CD8-positive, alpha-beta memory T cell (primary cell): ENCODE data around the gene C15orf62. TPM values are rescaled to one million over a fixed set of nuclear protein-coding genes. Genes with fewer than 3 reads are reported as not detected.

Experiments
- CTCF ChIA-PET: fragments of 350-600 bp; sonication (Branson Sonifier 250); formaldehyde crosslinking; loops from one replicate; lab custom pipeline; 2021; ENCODE audit warnings: antibody characterized with exemption; lab: Charles Lee
- POLR2A ChIA-PET: fragments of 350-600 bp; sonication (Branson Sonifier 250); formaldehyde crosslinking; loops from one replicate; lab custom pipeline; 2021; ENCODE audit warnings: antibody characterized with exemption; lab: Charles Lee
- DNase-seq, 5 donors: peaks; one replicate each; pipeline versions ENCODE4 v3.0.0 to v3.0.0-alpha.2; 2020 to 2022; ENCODE audit warnings: mixed read lengths in 1 of 5
- H3K27ac ChIP-seq: one replicate; pipeline ENCODE4 v1.7.0; 2013; ENCODE audit warnings: low read depth, mild to moderate bottlenecking, low read length, moderate library complexity
- H3K27me3 ChIP-seq: 2 replicates; pipeline ENCODE4 v1.7.0; 2013; ENCODE audit warnings: low read length, mild to moderate bottlenecking; ENCODE audit not compliant: insufficient read depth, poor library complexity, severe bottlenecking
- H3K36me3 ChIP-seq: 2 replicates; pipeline ENCODE4 v1.7.0; 2013; ENCODE audit warnings: mild to moderate bottlenecking, low read length, moderate library complexity; ENCODE audit not compliant: insufficient read depth
- H3K4me1 ChIP-seq: 2 replicates; pipeline ENCODE4 v1.7.0; 2013; ENCODE audit warnings: mild to moderate bottlenecking, low read length, moderate library complexity; ENCODE audit not compliant: insufficient read depth
- H3K4me3 ChIP-seq: 2 replicates; pipeline ENCODE4 v1.7.0; 2013; ENCODE audit warnings: mild to moderate bottlenecking, low read length
- H3K9me3 ChIP-seq: 2 replicates; pipeline ENCODE4 v1.7.0; 2013; ENCODE audit warnings: mild to moderate bottlenecking, low read length
- H3K27ac Mint-ChIP-seq, 8 donors: one replicate each; pipeline ENCODE4 v1.8.0; 2020 to 2021; ENCODE audit warnings: mixed read lengths in 8 of 8, mild to moderate bottlenecking in 6 of 8, inconsistent platforms in 3 of 8, moderate library complexity in 3 of 8
- H3K27me3 Mint-ChIP-seq, 2 donors: one replicate each; pipeline ENCODE4 v1.8.0; 2020 to 2021; ENCODE audit warnings: mixed read lengths in 2 of 2, mild to moderate bottlenecking in 1 of 2, moderate library complexity in 1 of 2
- H3K36me3 Mint-ChIP-seq, 3 donors: one replicate each; pipeline ENCODE4 v1.8.0; 2020 to 2021; ENCODE audit warnings: mixed read lengths in 3 of 3, inconsistent platforms in 1 of 3, mild to moderate bottlenecking in 1 of 3
- H3K4me1 Mint-ChIP-seq, 3 donors: one replicate each; pipeline ENCODE4 v1.8.0; 2020 to 2021; ENCODE audit warnings: mixed read lengths in 3 of 3, inconsistent platforms in 1 of 3, mild to moderate bottlenecking in 1 of 3
- H3K4me3 Mint-ChIP-seq, 7 donors: one replicate each; pipeline ENCODE4 v1.8.0; 2020 to 2021; ENCODE audit warnings: mixed read lengths in 7 of 7, mild to moderate bottlenecking in 6 of 7, moderate library complexity in 4 of 7, inconsistent platforms in 2 of 7
- H3K9me3 Mint-ChIP-seq, 5 donors: one replicate each; pipeline ENCODE4 v1.8.0; 2020 to 2022; ENCODE audit warnings: mixed read lengths in 5 of 5, mild to moderate bottlenecking in 3 of 5, moderate library complexity in 2 of 5, inconsistent platforms in 1 of 5
- polyA plus RNA-seq: library from polyadenylated mRNA; unstranded; fragments of 300-500 nt; fragmentation: Illumina TruSeq; gene quantifications from one replicate; pipeline ENCODE4 v1.2.3, GENCODE V29; 2021
- total RNA-seq, 2 experiments: library from RNA; stranded (reverse); gene quantifications; one replicate each; pipeline ENCODE4 v1.2.3, GENCODE V29; 2021

C15orf62 gene
- total and polyA plus RNA-seq, 3 experiments from 2014 or later = 0.44 to 0.79 (median 0.53) TPM

- Mint-ChIP-seq H3K9me3 (no peaks in the 10 kb centered on the region), H3K36me3 (peaks cover 0 to 73% (median 5%) of the 10 kb centered on the region in 3 donors), H3K27ac (peak overlapping the region in 1 of 8 donors; percentile 21), H3K4me3 (no peak overlapping the region), H3K27me3 (no peaks in the 10 kb centered on the region), H3K4me1 (no peaks in the 10 kb centered on the region)
- H3K9me3 ChIP-seq = no peaks in the 10 kb centered on the region
- peaks cover 36% of the 10 kb centered on the region for H3K36me3 ChIP-seq
- DNase-seq = no peak
- H3K27ac ChIP-seq = no peak overlapping the region
- ChIA-PET POLR2A (no interaction called here), CTCF (interaction anchor here (2.5 kb wide), 1 partner anchor 26 kb away, joined by 6 read pairs; the partner anchor contains the start of gene GCHFR)
- H3K4me1 ChIP-seq = no peaks in the 10 kb centered on the region
- no peaks in the 10 kb centered on the region for H3K27me3 ChIP-seq
- H3K4me3 ChIP-seq = no peak overlapping the region
These were observed 32.7 kb upstream of the C15orf62 start for GRCh38 chr15:40737048-40737447.

- H3K9me3 Mint-ChIP-seq = no peaks in the 10 kb centered on the region
- CTCF ChIA-PET = interaction anchor here (0.7 to 1.4 kb wide), 2 partner anchors 9 to 43 kb away, joined by 3 to 4 read pairs; no protein-coding TSS in a partner anchor
These were observed 30.7 kb upstream of the C15orf62 start for GRCh38 chr15:40739047-40739446.

GRCh38 chr15:40739854-40740253 lies 29.9 kb upstream of the C15orf62 start:
- Mint-ChIP-seq H3K27ac (peak overlapping the region in 5 of 8 donors; percentile 47 to 58 (median 51)), H3K4me1 (peaks cover 19 to 23% (median 22%) of the 10 kb centered on the region in 3 donors), H3K36me3 (peaks cover 0 to 76% (median 5%) of the 10 kb centered on the region in 3 donors), H3K4me3 (no peak overlapping the region), H3K27me3 (no peaks in the 10 kb centered on the region), H3K9me3 (no peaks in the 10 kb centered on the region)
- no peaks in the 10 kb centered on the region for H3K27me3 ChIP-seq
- H3K36me3 ChIP-seq = peaks cover 50% of the 10 kb centered on the region
- CTCF ChIA-PET = interaction anchor here (0.7 to 1.4 kb wide), 3 partner anchors 10 to 45 kb away, joined by 3 to 4 read pairs (median 4); no protein-coding TSS in a partner anchor
- peaks cover 19% of the 10 kb centered on the region for H3K4me1 ChIP-seq
- no peak for DNase-seq
- H3K9me3 ChIP-seq = no peaks in the 10 kb centered on the region
- POLR2A ChIA-PET = interaction anchor here (1.1 kb wide), 1 partner anchor 23 kb away, joined by 3 read pairs; no protein-coding TSS in a partner anchor
- no peak overlapping the region for H3K4me3 ChIP-seq
- no peak overlapping the region for H3K27ac ChIP-seq

More at GRCh38 chr15:40739047-40739446, 30.7 kb upstream of the C15orf62 start:
- H3K27ac Mint-ChIP-seq = peak overlapping the region in 6 of 8 donors; percentile 0 to 61 (median 46)
- no peak overlapping the region for H3K4me3 Mint-ChIP-seq
- no peak for DNase-seq
- H3K27me3 Mint-ChIP-seq = no peaks in the 10 kb centered on the region
- Histone ChIP-seq H3K4me3 (no peak overlapping the region), H3K36me3 (peaks cover 48% of the 10 kb centered on the region), H3K4me1 (peaks cover 12% of the 10 kb centered on the region), H3K27ac (no peak overlapping the region), H3K9me3 (no peaks in the 10 kb centered on the region), H3K27me3 (no peaks in the 10 kb centered on the region)
- H3K36me3 Mint-ChIP-seq = peaks cover 0 to 77% (median 6%) of the 10 kb centered on the region in 3 donors
- POLR2A ChIA-PET = interaction anchor here (0.6 to 1.1 kb wide), 2 partner anchors 24 to 26 kb away, joined by 3 read pairs; no protein-coding TSS in a partner anchor
- H3K4me1 Mint-ChIP-seq = peaks cover 13 to 17% (median 15%) of the 10 kb centered on the region in 3 donors

- H3K9me3 ChIP-seq = no peaks in the 10 kb centered on the region
- DNase-seq = no peak
- H3K36me3 ChIP-seq = peaks cover 31% of the 10 kb centered on the region
- Mint-ChIP-seq H3K36me3 (peaks cover 0 to 71% (median 11%) of the 10 kb centered on the region in 3 donors), H3K27me3 (no peaks in the 10 kb centered on the region), H3K27ac (peak overlapping the region; percentile 97 to 100 (median 99)), H3K9me3 (no peaks in the 10 kb centered on the region), H3K4me1 (peaks cover 23 to 31% (median 27%) of the 10 kb centered on the region in 3 donors), H3K4me3 (peak overlapping the region; percentile 25 to 89 (median 78))
- H3K4me1 ChIP-seq = peaks cover 19% of the 10 kb centered on the region
- ChIA-PET CTCF (interaction anchor here (0.6 to 2.6 kb wide), 6 partner anchors 12 to 757 kb away, joined by 3 to 6 read pairs (median 6); partner anchors contain the start of genes C15orf62 and GCHFR), POLR2A (interaction anchor here (0.5 to 1.1 kb wide), 2 partner anchors 13 to 20 kb away, joined by 3 to 4 read pairs; partner anchors contain the start of gene GCHFR)
- no peaks in the 10 kb centered on the region for H3K27me3 ChIP-seq
- H3K27ac ChIP-seq = peak overlapping the region; percentile 84
- H3K4me3 ChIP-seq = peak overlapping the region; percentile 19
These were observed 26.3 kb upstream of the C15orf62 start for GRCh38 chr15:40743485-40743901.

- H3K4me3 ChIP-seq = peak overlapping the region; percentile 19
- no peaks in the 10 kb centered on the region for H3K9me3 ChIP-seq
- no peaks in the 10 kb centered on the region for H3K27me3 ChIP-seq
- Mint-ChIP-seq H3K27ac (peak overlapping the region; percentile 97 to 100 (median 99)), H3K4me3 (peak overlapping the region; percentile 25 to 89 (median 78)), H3K36me3 (peaks cover 0 to 67% (median 9%) of the 10 kb centered on the region in 3 donors), H3K9me3 (no peaks in the 10 kb centered on the region), H3K27me3 (no peaks in the 10 kb centered on the region), H3K4me1 (peaks cover 23 to 31% (median 27%) of the 10 kb centered on the region in 3 donors)
- ChIA-PET CTCF (interaction anchor here (0.6 to 2.6 kb wide), 7 partner anchors 13 to 756 kb away, joined by 3 to 6 read pairs (median 6); partner anchors contain the start of genes C15orf62, CCDC32 and GCHFR), POLR2A (interaction anchor here (0.5 to 1.1 kb wide), 4 partner anchors 12 to 207 kb away, joined by 3 to 8 read pairs (median 5); partner anchors contain the start of gene GCHFR)
- peak; percentile 21 to 87 (median 69) for DNase-seq
- peaks cover 19% of the 10 kb centered on the region for H3K4me1 ChIP-seq
- H3K36me3 ChIP-seq = peaks cover 24% of the 10 kb centered on the region
- peak overlapping the region; percentile 84 for H3K27ac ChIP-seq
These were observed 25.6 kb upstream of the C15orf62 start for GRCh38 chr15:40743921-40744814.

- Histone ChIP-seq H3K4me3 (no peak overlapping the region), H3K36me3 (peaks cover 22% of the 10 kb centered on the region), H3K27me3 (no peaks in the 10 kb centered on the region), H3K9me3 (no peaks in the 10 kb centered on the region), H3K4me1 (peaks cover 19% of the 10 kb centered on the region), H3K27ac (peak overlapping the region; percentile 28)
- POLR2A ChIA-PET = interaction anchor here (1.1 kb wide), 1 partner anchor 19 kb away, joined by 4 read pairs; the partner anchor contains the start of gene GCHFR
- H3K4me3 Mint-ChIP-seq = peak overlapping the region in 1 of 7 donors; percentile 79
- peak overlapping the region; percentile 97 to 100 (median 99) for H3K27ac Mint-ChIP-seq
- CTCF ChIA-PET = interaction anchor here (0.9 to 2.6 kb wide), 4 partner anchors 13 to 180 kb away, joined by 3 to 6 read pairs (median 5); partner anchors contain the start of genes C15orf62, CCDC32 and GCHFR
- H3K36me3 Mint-ChIP-seq = peaks cover 0 to 66% (median 9%) of the 10 kb centered on the region in 3 donors
- no peaks in the 10 kb centered on the region for H3K27me3 Mint-ChIP-seq
- DNase-seq = no peak
- H3K4me1 Mint-ChIP-seq = peaks cover 23 to 31% (median 27%) of the 10 kb centered on the region in 3 donors
- H3K9me3 Mint-ChIP-seq = no peaks in the 10 kb centered on the region
These were observed 25.0 kb upstream of the C15orf62 start for GRCh38 chr15:40744815-40745152.

GRCh38 chr15:40746916-40747418 lies 22.8 kb upstream of the C15orf62 start:
- H3K9me3 Mint-ChIP-seq = no peaks in the 10 kb centered on the region
- peak overlapping the region in 5 of 8 donors; percentile 12 to 80 (median 68) for H3K27ac Mint-ChIP-seq
- H3K4me1 Mint-ChIP-seq = peaks cover 23 to 32% (median 31%) of the 10 kb centered on the region in 3 donors
- H3K36me3 Mint-ChIP-seq = peaks cover 0 to 74% (median 7%) of the 10 kb centered on the region in 3 donors
- ChIA-PET CTCF (interaction anchor here (1.5 kb wide), 1 partner anchor 36 kb away, joined by 6 read pairs; no protein-coding TSS in a partner anchor), POLR2A (no interaction called here)
- no peaks in the 10 kb centered on the region for H3K27me3 Mint-ChIP-seq
- no peaks in the 10 kb centered on the region for H3K9me3 ChIP-seq
- H3K27me3 ChIP-seq = no peaks in the 10 kb centered on the region
- no peak for DNase-seq
- peaks cover 35% of the 10 kb centered on the region for H3K36me3 ChIP-seq
- no peak overlapping the region for H3K27ac ChIP-seq
- no peak overlapping the region for H3K4me3 Mint-ChIP-seq
- peaks cover 19% of the 10 kb centered on the region for H3K4me1 ChIP-seq
- H3K4me3 ChIP-seq = no peak overlapping the region
